NCI-H1436 treated with DMSO at 0.1 percent for 48 hours (cell line): ENCODE measurements around the gene FAF1.
"Not testable (repeated sequence)": the region's sequence is repeated elsewhere in the genome, so short reads cannot be mapped to it uniquely, and the experiment has no call there.

Experiments
- DNase-seq: peaks from one replicate; lab custom pipeline; 2025; lab: John Stamatoyannopoulos, UW

The FAF1 gene

GRCh38 chr1:50553921-50554320, 406.1 kb downstream of the FAF1 start:
- DNase-seq, result no peak

GRCh38 chr1:50548243-50548642, 411.8 kb downstream of the FAF1 start:
- no peak for DNase-seq

DNA sequence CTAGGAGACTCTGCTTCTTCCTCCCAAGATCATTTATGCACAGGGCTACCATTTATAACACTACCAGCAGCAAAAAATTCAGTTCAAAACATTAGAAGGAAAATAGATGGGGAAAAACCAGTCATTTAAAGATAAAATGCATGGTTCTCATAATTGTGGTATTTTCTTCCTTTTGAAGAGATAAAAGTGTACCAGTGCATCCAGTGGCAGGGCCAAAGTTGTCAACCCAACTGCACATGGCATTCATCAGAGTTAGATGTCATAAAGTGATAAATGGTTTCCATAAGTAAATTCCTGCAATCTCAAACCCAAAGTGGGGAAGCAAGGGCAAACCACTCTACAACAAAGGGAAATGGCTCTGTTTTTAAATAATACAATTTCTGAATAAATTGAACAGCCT, 417.7 kb downstream of the FAF1 start:
- DNase-seq, result no peak

GRCh38 chr1:50538476-50538875, 421.6 kb downstream of the FAF1 start:
- no peak for DNase-seq

DNA sequence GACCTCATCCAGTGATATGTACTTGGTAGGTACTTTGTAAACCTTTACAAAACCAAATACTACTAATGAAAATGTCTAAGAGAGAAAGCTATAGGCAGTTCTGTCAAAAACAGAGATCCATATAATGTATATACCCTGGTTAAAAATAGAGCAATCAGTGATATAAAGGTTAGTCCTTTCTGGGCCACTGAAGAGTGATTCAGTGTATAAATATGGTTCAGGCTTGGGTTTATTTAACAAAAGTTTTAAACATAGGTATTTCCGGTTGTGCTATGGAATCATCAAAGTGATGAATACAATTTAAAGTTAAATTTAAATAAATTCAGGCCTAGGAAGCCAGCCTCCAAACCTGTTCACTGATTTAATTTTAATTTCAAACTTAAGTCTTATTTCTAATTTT, 428.5 kb downstream of the FAF1 start:
- DNase-seq, result no peak

- no peak for DNase-seq
Measured at GRCh38 chr1:50531027-50531426, 429.0 kb downstream of the FAF1 start.

DNA sequence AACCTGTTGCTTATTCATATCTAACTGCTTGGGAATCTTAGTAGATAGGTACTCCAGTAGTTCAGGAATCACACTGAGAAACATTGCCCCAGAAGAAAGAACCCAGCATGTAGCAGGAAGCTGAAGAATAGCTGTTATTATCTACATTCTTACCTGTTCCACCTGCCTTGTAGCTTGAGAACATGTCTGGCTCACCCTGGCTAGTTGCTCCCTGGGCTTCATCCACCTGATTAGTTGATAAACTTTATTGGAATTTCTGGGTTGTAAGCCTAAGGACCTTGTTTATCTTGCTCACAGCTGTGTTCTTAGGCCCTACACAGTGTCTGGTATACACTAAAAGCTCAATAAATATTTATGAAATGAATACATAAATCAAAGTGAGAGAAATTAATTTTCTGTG, 430.6 kb downstream of the FAF1 start:
- no peak for DNase-seq

GRCh38 chr1:50527987-50528320, 432.1 kb downstream of the FAF1 start:
- not testable (repeated sequence) for DNase-seq

- no peak for DNase-seq
Measured at GRCh38 chr1:50527249-50527986, 432.6 kb downstream of the FAF1 start.

DNA sequence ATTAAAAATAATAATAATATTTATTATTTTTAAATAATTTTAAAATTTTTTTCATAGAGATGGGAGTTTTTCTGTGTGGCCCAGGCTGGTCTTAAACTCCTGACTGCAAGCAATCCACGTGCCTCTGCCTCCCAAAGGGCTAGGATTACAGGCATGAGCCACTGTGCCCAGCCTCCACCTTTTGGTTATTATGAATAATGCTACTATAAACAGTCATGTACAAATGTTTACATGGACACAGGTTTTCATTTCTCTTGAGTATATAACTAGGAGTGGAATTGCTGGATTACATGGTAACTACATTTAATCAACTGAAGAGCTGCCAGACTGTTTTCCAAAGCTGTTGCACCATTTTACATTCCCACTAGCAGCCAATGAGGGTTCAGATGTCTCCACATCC, 433.6 kb downstream of the FAF1 start:
- DNase-seq, result no peak

- DNase-seq, result no peak
Measured at GRCh38 chr1:50523548-50523947, 436.5 kb downstream of the FAF1 start.

GRCh38 chr1:50522691-50523342, 437.2 kb downstream of the FAF1 start:
- no peak for DNase-seq

- DNase-seq, result no peak
Measured at GRCh38 chr1:50521703-50522102, 438.4 kb downstream of the FAF1 start.

- DNase-seq, result no peak
Measured at GRCh38 chr1:50517488-50517887, 442.6 kb downstream of the FAF1 start.

DNA sequence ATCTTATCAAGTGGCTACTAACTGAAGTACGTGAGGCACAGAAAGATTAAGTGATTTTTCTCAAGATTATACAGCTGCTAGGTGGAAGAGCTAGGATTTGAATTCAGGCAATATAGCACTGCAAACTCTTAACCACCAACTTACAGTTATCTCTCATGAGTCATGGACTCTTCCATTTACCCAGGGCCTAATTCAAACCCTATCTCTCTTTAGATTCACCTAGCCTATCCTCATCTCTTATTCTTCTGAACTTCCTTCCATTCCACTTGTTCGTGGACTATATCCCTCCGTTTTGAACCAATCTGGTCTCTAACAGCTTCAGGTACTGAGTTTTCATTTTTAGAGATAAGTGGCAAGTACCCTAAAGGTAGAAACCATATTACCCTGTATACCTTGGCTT, 444.0 kb downstream of the FAF1 start:
- DNase-seq, result no peak

- no peak for DNase-seq
Measured at GRCh38 chr1:50508040-50508586, 452.0 kb downstream of the FAF1 start.

- DNase-seq, result no peak
Measured at GRCh38 chr1:50505427-50505826, 454.6 kb downstream of the FAF1 start.

DNA sequence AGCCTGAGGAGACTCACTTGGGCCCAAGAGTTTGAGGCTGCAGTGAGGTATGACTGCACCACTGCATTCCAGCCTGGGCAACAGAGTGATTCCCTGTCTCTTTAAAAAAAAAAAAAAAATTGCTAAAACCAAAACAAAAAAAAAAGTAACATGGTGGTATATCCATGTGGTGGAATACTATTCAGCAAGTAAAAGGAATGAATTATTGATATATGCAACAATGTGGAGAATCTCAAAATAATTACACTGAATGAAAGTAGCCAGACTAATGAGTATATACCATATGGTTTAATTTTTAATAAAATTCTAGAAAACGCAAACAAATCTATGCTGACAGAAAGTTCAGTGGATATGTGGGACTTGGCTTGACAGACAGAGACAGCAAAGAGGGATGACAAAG, 456.6 kb downstream of the FAF1 start:
- no peak for DNase-seq

- DNase-seq, result no peak
Measured at GRCh38 chr1:50502147-50502546, 457.9 kb downstream of the FAF1 start.

- DNase-seq, result no peak
Measured at GRCh38 chr1:50497007-50497406, 463.1 kb downstream of the FAF1 start.

DNA sequence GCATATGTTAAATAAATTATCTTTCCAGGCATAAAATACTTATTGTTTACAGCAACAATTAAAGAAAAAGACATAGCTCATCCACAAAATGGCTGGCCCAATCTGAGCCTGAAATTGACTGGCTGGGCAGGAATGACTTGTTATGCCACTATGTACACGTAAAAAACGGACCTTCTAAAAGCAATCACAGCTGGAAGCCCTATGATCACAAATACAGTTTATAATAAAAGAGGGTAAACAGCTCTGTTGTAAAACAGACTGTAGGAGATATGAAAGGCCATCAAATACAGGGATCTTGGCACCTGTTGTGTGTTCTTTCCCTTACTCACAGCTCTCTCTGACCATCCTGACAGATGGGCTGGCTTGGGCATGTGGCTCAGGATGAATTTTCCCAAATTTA, 466.4 kb downstream of the FAF1 start:
- DNase-seq, result no peak

DNA sequence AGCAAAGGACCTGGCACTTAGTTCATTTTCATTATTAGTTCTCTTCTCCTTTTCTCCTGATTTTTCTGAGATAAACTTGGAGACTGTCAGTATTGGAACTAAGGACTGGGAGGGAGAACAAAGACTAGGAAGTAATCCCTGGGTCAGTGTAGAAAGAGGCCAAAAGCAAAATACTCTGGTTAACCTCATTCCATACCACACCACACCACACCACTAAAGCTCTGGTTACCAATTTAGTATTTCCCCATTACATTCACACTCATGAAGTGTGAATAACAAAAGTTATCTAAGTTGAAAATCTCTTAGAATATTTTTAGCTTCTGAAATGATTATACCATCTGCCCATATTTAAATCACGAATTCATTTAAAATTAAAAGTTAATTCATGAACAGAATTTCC, 467.9 kb downstream of the FAF1 start:
- no peak for DNase-seq

DNA sequence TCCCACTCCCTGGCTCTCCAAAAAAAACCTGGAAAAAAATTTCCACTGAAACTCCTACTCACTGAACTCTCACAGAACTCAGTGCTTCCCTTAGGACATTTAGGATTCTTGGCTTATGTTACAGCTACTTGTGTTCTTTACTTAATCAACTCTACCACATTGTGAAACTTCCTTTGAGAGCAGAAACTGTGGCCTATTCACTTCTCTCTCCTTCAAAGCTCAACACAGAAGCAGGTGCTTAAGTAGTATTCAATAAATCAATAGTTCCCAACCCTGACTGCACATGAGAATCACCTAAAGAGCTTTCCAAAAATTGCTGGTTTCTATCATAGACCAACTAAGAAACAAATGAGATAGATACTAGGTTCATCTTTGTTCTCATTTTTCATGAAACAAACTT, 468.9 kb downstream of the FAF1 start:
- DNase-seq, result no peak

DNA sequence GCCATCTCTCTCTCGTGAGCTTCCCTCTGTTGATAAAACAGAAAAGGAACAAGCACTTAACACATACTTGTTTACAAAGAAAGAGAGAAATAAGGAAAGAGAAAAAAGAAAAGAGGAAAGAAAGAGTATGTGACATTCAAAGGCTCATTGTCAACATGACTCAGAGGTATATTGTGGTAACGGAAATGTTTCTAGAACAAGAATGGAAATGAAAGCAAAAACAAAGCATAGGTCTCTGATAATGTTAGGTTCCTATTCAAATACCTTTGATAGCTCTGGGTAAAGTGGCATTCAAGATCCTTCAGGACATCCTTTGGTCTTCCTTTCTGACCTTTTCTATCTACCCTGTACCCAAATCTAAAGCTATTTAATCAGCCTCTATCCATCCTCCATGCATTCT, 469.4 kb downstream of the FAF1 start:
- DNase-seq, result no peak
